PC-3 (cell line): ENCODE results near the gene USP34. TPM values are rescaled to one million over a fixed set of nuclear protein-coding genes. Genes with fewer than 3 reads are reported as not detected.

Experiments
- ATAC-seq: fragments of 200-7000 bp; cut with Tn5 transposase; 2 replicates; pipeline ENCODE4 v1.9.1; 2020; ENCODE audit warnings: mild to moderate bottlenecking, moderate library complexity
- BruUV-seq: library from RNA; stranded (reverse); fragments of 400-500 nt; replicated peaks from 2 replicates; lab custom pipeline; 2021; lab: Mats Ljungman, UMichigan
- CTCF ChIA-PET: fragments of 300-600 bp; sonication (Branson Sonifier 250); formaldehyde crosslinking; loops from one replicate; lab custom pipeline; 2022; ENCODE audit warnings: antibody characterized with exemption; lab: Charles Lee
- POLR2A ChIA-PET: fragments of 300-600 bp; sonication (Branson Sonifier 250); formaldehyde crosslinking; loops from one replicate; lab custom pipeline; 2022; ENCODE audit warnings: antibody characterized with exemption; ENCODE audit not compliant: unreplicated experiment; lab: Charles Lee
- DNase-seq: peaks from one replicate; pipeline ENCODE4 v3.0.0-alpha.2; 2015
- H2AFZ ChIP-seq: fragments of 300-600 bp; sonication (generic); 2 replicates; pipeline ENCODE4 v1.6.0; 2016; ENCODE audit warnings: antibody characterized with exemption, low read length
- H3F3A ChIP-seq: fragments of 300-600 bp; sonication (generic); one replicate; pipeline ENCODE4 v1.6.0; 2017; ENCODE audit warnings: antibody characterized with exemption, low read length, control low read depth, mild to moderate bottlenecking; ENCODE audit not compliant: unreplicated experiment
- H3K27ac ChIP-seq: fragments of 300-600 bp; sonication (generic); 2 replicates; pipeline ENCODE4 v1.5.1; 2016; ENCODE audit warnings: mild to moderate bottlenecking, low read length
- H3K27me3 ChIP-seq: fragments of 300-600 bp; sonication (generic); 2 replicates; pipeline ENCODE4 v1.6.1; 2016; ENCODE audit warnings: low read length, mixed read lengths
- H3K36me3 ChIP-seq: fragments of 300-600 bp; sonication (generic); 2 replicates; pipeline ENCODE4 v1.6.1; 2016; ENCODE audit warnings: low read depth, mixed run types, low read length, mixed read lengths
- H3K4me1 ChIP-seq: fragments of 300-600 bp; sonication (generic); 2 replicates; pipeline ENCODE4 v1.5.1; 2016; ENCODE audit warnings: low read length; ENCODE audit not compliant: insufficient read depth
- H3K4me2 ChIP-seq: fragments of 300-600 bp; sonication (generic); 2 replicates; pipeline ENCODE4 v1.6.0; 2016; ENCODE audit warnings: low read length
- H3K4me3 ChIP-seq: fragments of 300-600 bp; sonication (generic); 2 replicates; pipeline ENCODE4 v1.5.1; 2016; ENCODE audit warnings: mild to moderate bottlenecking, low read length, mixed read lengths
- H3K79me2 ChIP-seq: fragments of 300-600 bp; sonication (generic); 2 replicates; pipeline ENCODE4 v1.6.1; 2017; ENCODE audit warnings: low read length, mixed read lengths
- H3K9ac ChIP-seq: fragments of 300-600 bp; sonication (generic); 2 replicates; pipeline ENCODE4 v1.6.0; 2016; ENCODE audit warnings: mild to moderate bottlenecking, low read length
- H3K9me2 ChIP-seq: fragments of 300-600 bp; sonication (generic); replicated peaks from 2 replicates; pipeline ENCODE4 v1.6.1; 2016; ENCODE audit warnings: mixed run types, low read length, mixed read lengths
- H3K9me3 ChIP-seq: fragments of 300-600 bp; sonication (generic); 2 replicates; pipeline ENCODE4 v1.6.1; 2016; ENCODE audit warnings: low read length, mixed read lengths
- H4K20me1 ChIP-seq: fragments of 300-600 bp; sonication (generic); 2 replicates; pipeline ENCODE4 v1.6.1; 2016; ENCODE audit warnings: low read length, mixed read lengths
- CTCF ChIP-seq: fragments of 300-600 bp; sonication (generic); conservative IDR thresholded peaks from 2 replicates; pipeline ENCODE4 v1.5.1; 2017; ENCODE audit warnings: antibody characterized with exemption, low read depth, mild to moderate bottlenecking, low read length
- EZH2 ChIP-seq: fragments of 300-600 bp; sonication (generic); IDR thresholded peaks from one replicate; pipeline ENCODE4 v1.6.1; 2017; ENCODE audit warnings: antibody characterized with exemption, mild to moderate bottlenecking, low read length; ENCODE audit not compliant: unreplicated experiment
- EZH2phosphoT487 ChIP-seq: fragments of 300-600 bp; sonication (generic); IDR thresholded peaks from 2 replicates; pipeline ENCODE4 v1.6.1; 2018; ENCODE audit warnings: mild to moderate bottlenecking, antibody characterized with exemption, low read length, borderline replicate concordance
- intact Hi-C: fragments of 100-400 bp; cut with micrococcal nuclease; formaldehyde crosslinking; loops from 2 replicates; pipeline ENCODE4 v1.9.0; 2023
- total RNA-seq: library from RNA; depleted of rRNA; stranded (reverse); fragments of >200 nt; gene quantifications from 2 replicates; pipeline ENCODE4 v1.2.3, GENCODE V29; 2014

The USP34 gene
- total RNA-seq, 1 experiment from 2014 or later: 67.1 TPM

- POLR2A ChIA-PET: no interaction called here
- H3K9me2 ChIP-seq: no peaks in the 10 kb centered on the region
- TF ChIP-seq EZH2: no peak
- TF ChIP-seq EZH2phosphoT487: no peak
- TF ChIP-seq CTCF: no peak
- H3K79me2 ChIP-seq: 0 out of 2 replicates have a peak, but pooled peaks cover 3% of the 10 kb centered on the region
- no peak overlapping the region for H3K9ac ChIP-seq
- no peak overlapping the region for H3K27ac ChIP-seq
- no peak overlapping the region for H2AFZ ChIP-seq
- ATAC-seq (no peak), DNase-seq (no peak)
- CTCF ChIA-PET: no interaction called here
- no peak overlapping the region for H3K4me2 ChIP-seq
- H3K4me3 ChIP-seq: no peak overlapping the region
- H4K20me1 ChIP-seq: peaks cover 4% of the 10 kb centered on the region; the same call in 1 of the 2 replicates
- peaks cover 40% of the 10 kb centered on the region for H3K36me3 ChIP-seq
- no peaks in the 10 kb centered on the region for H3F3A ChIP-seq
- BruUV-seq: no TSS peak
- H3K4me1 ChIP-seq: no peaks in the 10 kb centered on the region
- intact Hi-C loops: no loop called here
- no peaks in the 10 kb centered on the region for H3K27me3 ChIP-seq
- no peaks in the 10 kb centered on the region for H3K9me3 ChIP-seq
These were observed 92.6 kb downstream of the USP34 start for GRCh38 chr2:61378281-61378680.

GRCh38 chr2:61377046-61377445 is 93.8 kb downstream of the USP34 start:
- H3K4me3 ChIP-seq: no peak overlapping the region
- peaks cover 40% of the 10 kb centered on the region for H3K36me3 ChIP-seq
- ATAC-seq (no peak), DNase-seq (no peak)
- no peak overlapping the region for H3K9ac ChIP-seq
- POLR2A ChIA-PET: no interaction called here
- BruUV-seq: no TSS peak
- intact Hi-C loops: no loop called here
- H3K4me1 ChIP-seq: no peaks in the 10 kb centered on the region
- no peak for TF ChIP-seq EZH2
- no peaks in the 10 kb centered on the region for H3K9me3 ChIP-seq
- no peaks in the 10 kb centered on the region for H3K9me2 ChIP-seq
- H3K27me3 ChIP-seq: no peaks in the 10 kb centered on the region
- CTCF ChIA-PET: no interaction called here
- H3K79me2 ChIP-seq: peaks cover 8% of the 10 kb centered on the region; the same call in 1 of the 2 replicates
- H4K20me1 ChIP-seq: peaks cover 4% of the 10 kb centered on the region; the same call in 1 of the 2 replicates
- H3K4me2 ChIP-seq: no peak overlapping the region
- H3K27ac ChIP-seq: no peak overlapping the region
- H2AFZ ChIP-seq: no peak overlapping the region
- no peaks in the 10 kb centered on the region for H3F3A ChIP-seq

- Histone ChIP-seq H3K9ac (no peak overlapping the region), H3K9me3 (no peaks in the 10 kb centered on the region), H3K4me3 (no peak overlapping the region), H3K79me2 (peaks cover 8% of the 10 kb centered on the region; the same call in 1 of the 2 replicates), H4K20me1 (peaks cover 4% of the 10 kb centered on the region; the same call in 1 of the 2 replicates), H3K9me2 (no peaks in the 10 kb centered on the region), H3F3A (no peaks in the 10 kb centered on the region), H3K36me3 (peaks cover 40% of the 10 kb centered on the region), H2AFZ (no peak overlapping the region), H3K4me2 (no peak overlapping the region), H3K27me3 (no peaks in the 10 kb centered on the region), H3K27ac (no peak overlapping the region), H3K4me1 (no peaks in the 10 kb centered on the region)
- POLR2A ChIA-PET: no interaction called here
- ATAC-seq (no peak), DNase-seq (no peak)
- TF ChIP-seq EZH2phosphoT487: no peak
- TF ChIP-seq EZH2: no peak
- TF ChIP-seq CTCF: no peak
- BruUV-seq: no TSS peak
- intact Hi-C loops: no loop called here
- CTCF ChIA-PET: no interaction called here
These were observed 94.7 kb downstream of the USP34 start for GRCh38 chr2:61376211-61376610.
